ENCODE data around the gene KIF26A. TPM values are rescaled to one million over a fixed set of nuclear protein-coding genes. Genes with fewer than 3 reads are reported as not detected.

Gene KIF26A
- total RNA-seq, 2 donors from 2014 or later, result 5.6 to 14.1 TPM

- no peak for TF ChIP-seq CTCF (IDR thresholded peaks at IDR 0.05)
- no peaks in the 10 kb centered on the region for H3K36me3 ChIP-seq
- no peak overlapping the region for H3K27ac ChIP-seq
- no peaks in the 10 kb centered on the region for H3K27me3 ChIP-seq
- DNase-seq (ENCODE audit: low spot score), result no peak
- H3K4me3 ChIP-seq, result no peak overlapping the region
- no peaks in the 10 kb centered on the region for H3K9me3 ChIP-seq
- peaks cover 0 to 26% of the 10 kb centered on the region in 2 donors for H3K4me1 ChIP-seq
Measured at GRCh38 chr14:104185916-104186495, 47.6 kb downstream of the KIF26A start.

GRCh38 chr14:104186575-104186974 is 48.2 kb downstream of the KIF26A start:
- TF ChIP-seq CTCF (IDR thresholded peaks at IDR 0.05), result no peak
- H3K9me3 ChIP-seq, result no peaks in the 10 kb centered on the region
- no peak overlapping the region for H3K4me3 ChIP-seq
- H3K27me3 ChIP-seq, result no peaks in the 10 kb centered on the region
- DNase-seq (ENCODE audit: low spot score), result no peak
- H3K27ac ChIP-seq, result no peak overlapping the region
- H3K36me3 ChIP-seq, result no peaks in the 10 kb centered on the region
- H3K4me1 ChIP-seq, result peaks cover 0 to 26% of the 10 kb centered on the region in 2 donors

- peaks cover 0 to 26% of the 10 kb centered on the region in 2 donors for H3K4me1 ChIP-seq
- no peaks in the 10 kb centered on the region for H3K27me3 ChIP-seq
- no peak for DNase-seq (ENCODE audit: low spot score)
- H3K27ac ChIP-seq, result no peak overlapping the region
- no peak overlapping the region for H3K4me3 ChIP-seq
- no peaks in the 10 kb centered on the region for H3K36me3 ChIP-seq
- TF ChIP-seq CTCF (IDR thresholded peaks at IDR 0.05), result no peak
- H3K9me3 ChIP-seq, result no peaks in the 10 kb centered on the region
Measured at GRCh38 chr14:104187121-104187889, 48.9 kb downstream of the KIF26A start.

GRCh38 chr14:104187931-104188726 is 49.7 kb downstream of the KIF26A start:
- Histone ChIP-seq H3K27ac (no peak overlapping the region), H3K36me3 (no peaks in the 10 kb centered on the region), H3K9me3 (no peaks in the 10 kb centered on the region), H3K4me1 (peaks cover 0 to 26% of the 10 kb centered on the region in 2 donors), H3K27me3 (no peaks in the 10 kb centered on the region), H3K4me3 (no peak overlapping the region)
- DNase-seq (ENCODE audit: low spot score), result no peak
- TF ChIP-seq CTCF (IDR thresholded peaks at IDR 0.05), result no peak

DNA sequence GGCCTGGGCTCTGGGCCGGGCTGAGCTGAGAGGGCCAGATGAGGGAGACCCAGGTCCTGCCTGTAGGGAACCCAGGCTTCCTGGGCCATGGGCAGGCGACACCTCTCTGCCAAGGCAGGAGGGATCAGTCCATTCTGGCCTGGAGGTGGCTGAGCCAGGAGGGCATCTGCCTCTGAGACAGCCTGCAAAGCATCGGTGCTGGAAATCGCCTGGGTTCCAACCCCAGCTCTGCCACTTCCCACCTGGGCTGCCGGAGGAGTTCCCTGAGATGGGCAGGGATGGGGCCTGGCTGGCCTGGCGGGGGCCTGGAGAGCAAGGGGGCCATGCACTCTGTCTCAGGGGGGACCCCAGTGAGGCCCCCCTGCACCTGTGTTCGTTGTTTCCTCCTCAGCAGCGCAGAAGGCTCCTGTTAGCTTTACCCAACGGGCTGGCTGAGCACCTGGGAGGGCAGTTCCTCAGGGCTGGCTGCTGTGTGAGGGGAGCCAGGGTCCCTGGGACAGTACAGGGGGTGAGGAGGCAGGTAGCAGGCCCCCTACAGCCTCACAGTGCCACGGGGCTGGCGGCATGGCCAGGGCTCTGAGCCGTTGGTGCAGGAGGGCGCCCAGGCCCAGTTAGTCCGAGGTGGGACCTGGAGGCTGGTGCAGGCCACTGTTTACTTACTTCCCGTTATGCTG is 50.5 kb downstream of the KIF26A start:
- no peak for TF ChIP-seq CTCF (IDR thresholded peaks at IDR 0.05)
- Histone ChIP-seq H3K27ac (no peak overlapping the region), H3K9me3 (no peaks in the 10 kb centered on the region), H3K4me1 (peaks cover 0 to 26% of the 10 kb centered on the region in 2 donors), H3K27me3 (no peaks in the 10 kb centered on the region), H3K4me3 (no peak overlapping the region), H3K36me3 (no peaks in the 10 kb centered on the region)
- no peak for DNase-seq (ENCODE audit: low spot score)

All from right atrium auricular region (tissue), 2 donors.